K562 (cell line): ENCODE measurements around the gene KCNMB4. TPM values are rescaled to one million over a fixed set of nuclear protein-coding genes. Genes with fewer than 3 reads are reported as not detected.

Experiments used
- ATAC-seq: fragments of 200-7000 bp; cut with Tn5 transposase; 3 replicates; pipeline ENCODE4 v1.9.1; 2020; ENCODE audit warnings: moderate library complexity
- BruUV-seq: library from RNA; stranded (reverse); fragments of 400-500 nt; replicated peaks from 2 replicates; lab custom pipeline; 2021; lab: Mats Ljungman, UMichigan
- CTCF ChIA-PET: fragments of 300-600 bp; formaldehyde crosslinking; extraction: SDS; loops from one replicate; lab custom pipeline; 2021; ENCODE audit warnings: low intra/inter-chr PET ratio; lab: Yijun Ruan, JAX
- POLR2A ChIA-PET: fragments of 300-600, 350-650 bp; sonication (Branson Sonifier 250); formaldehyde crosslinking; extraction: SDS; loops from one replicate; lab custom pipeline; 2021; ENCODE audit warnings: antibody characterized with exemption, inconsistent platforms; lab: Yijun Ruan, JAX
- DNase-seq, 4 experiments: peaks; one replicate each; pipeline versions ENCODE4 v3.0.0 to v3.0.0-alpha.2; 2011 to 2018; ENCODE audit warnings: low spot score in 3 of 4, mixed read lengths in 3 of 4; ENCODE audit errors: extremely low read depth in 1 of 4
- FAIRE-seq: peaks from 2 replicates; lab custom pipeline; 2011; peaks lifted over from hg19 to GRCh38; lab: Jason Lieb, UNC
- H2AFZ ChIP-seq: 2 replicates; pipeline ENCODE4 v1.6.0; 2011; ENCODE audit warnings: low read depth, low read length, control low read depth, inconsistent platforms
- H3K27ac ChIP-seq: fragments of 200-600 bp; 3 replicates; pipeline ENCODE4 v1.8.0; 2011; ENCODE audit warnings: low read depth, mild to moderate bottlenecking, control low read depth, inconsistent platforms, low read length, moderate library complexity, mixed read lengths; ENCODE audit errors: extremely low read depth
- H3K27me3 ChIP-seq, 2 experiments: fragments of 300-600 bp in 1 of 2; 2 replicates in 1 of 2; 3 replicates in 1 of 2; pipeline versions ENCODE4 v1.6.0 to v1.8.0; 2011; ENCODE audit warnings: inconsistent platforms in 2 of 2, low read length in 2 of 2, mild to moderate bottlenecking in 1 of 2, mixed read lengths in 1 of 2, moderate library complexity in 1 of 2; ENCODE audit not compliant: control insufficient read depth in 2 of 2, insufficient read depth in 2 of 2
- H3K36me3 ChIP-seq: fragments of 300-600 bp; 3 replicates; pipeline ENCODE4 v1.8.0; 2011; ENCODE audit warnings: mild to moderate bottlenecking, low read length, inconsistent platforms; ENCODE audit not compliant: control insufficient read depth, insufficient read depth
- H3K4me1 ChIP-seq, 2 experiments: fragments of 200-600 bp in 1 of 2; replicated peaks in 1 of 2; 2 replicates in 1 of 2; 3 replicates in 1 of 2; pipeline versions ENCODE4 v1.5.1 to v1.8.0; 2011; ENCODE audit warnings: inconsistent platforms in 2 of 2, low read length in 2 of 2, mild to moderate bottlenecking in 1 of 2, mixed read lengths in 1 of 2, moderate library complexity in 1 of 2; ENCODE audit not compliant: control insufficient read depth in 2 of 2, insufficient read depth in 2 of 2
- H3K4me2 ChIP-seq: 2 replicates; pipeline ENCODE4 v1.6.1; 2011; ENCODE audit warnings: low read length, control low read depth, inconsistent platforms, mixed read lengths; ENCODE audit not compliant: insufficient read depth
- H3K4me3 ChIP-seq: fragments of 200-600 bp; sonication (generic), shearing (Covaris generic); 2 replicates; pipeline ENCODE4 v1.5.1; 2016; ENCODE audit warnings: control low read depth, inconsistent platforms
- H3K79me2 ChIP-seq: fragments of 200-600 bp; 3 replicates; pipeline ENCODE4 v1.8.0; 2011; ENCODE audit warnings: low read length, inconsistent platforms; ENCODE audit not compliant: control insufficient read depth, insufficient read depth
- H3K9ac ChIP-seq, 2 experiments: 2 replicates each; pipeline versions ENCODE4 v1.6.0 to v1.6.1; 2011; ENCODE audit warnings: low read depth in 2 of 2, low read length in 2 of 2, control low read depth in 1 of 2, inconsistent platforms in 1 of 2, mild to moderate bottlenecking in 1 of 2, mixed read lengths in 1 of 2; ENCODE audit not compliant: insufficient read depth in 1 of 2
- H3K9me1 ChIP-seq: one replicate; pipeline ENCODE4 v1.6.0; 2011; ENCODE audit warnings: inconsistent platforms, mild to moderate bottlenecking, low read length, moderate library complexity; ENCODE audit not compliant: control insufficient read depth, insufficient read depth
- H3K9me3 ChIP-seq: replicated peaks from 2 replicates; pipeline ENCODE4 v1.5.1; 2011; ENCODE audit warnings: low read depth, low read length, inconsistent platforms; ENCODE audit not compliant: control insufficient read depth, insufficient read depth
- H4K20me1 ChIP-seq: replicated peaks from 2 replicates; pipeline ENCODE4 v1.6.1; 2011; ENCODE audit warnings: low read length, inconsistent platforms, mixed read lengths; ENCODE audit not compliant: control insufficient read depth, insufficient read depth
- ARID1B ChIP-seq: fragments of 450-650 bp; IDR thresholded peaks from 2 replicates; pipeline ENCODE4 v1.6.1; 2016; ENCODE audit warnings: antibody characterized with exemption, mild to moderate bottlenecking, inconsistent platforms
- ERF ChIP-seq: fragments of 450-650 bp; formaldehyde crosslinking; IDR thresholded peaks from 2 replicates; pipeline ENCODE4 v1.4.0; 2020; ENCODE audit warnings: mild to moderate bottlenecking, mixed read lengths
- HMG20A ChIP-seq: fragments of 450-650 bp; formaldehyde crosslinking; conservative IDR thresholded peaks from 2 replicates; pipeline ENCODE4 v1.4.0; 2020; ENCODE audit warnings: mild to moderate bottlenecking, mixed read lengths
- MBD2 ChIP-seq: sonication (generic); IDR thresholded peaks from 2 replicates; pipeline ENCODE4 v1.6.1; 2016; ENCODE audit warnings: low read depth, borderline replicate concordance
- MCM7 ChIP-seq, 2 experiments: fragments of 450-650 bp; IDR thresholded peaks; 2 replicates each; pipeline ENCODE4 v1.6.1; 2016 to 2018
- NFATC3 ChIP-seq: fragments of 450-650 bp; IDR thresholded peaks from 2 replicates; pipeline ENCODE4 v1.6.1; 2017; ENCODE audit warnings: mild to moderate bottlenecking
- POLR2G ChIP-seq: fragments of 200-400 bp; formaldehyde crosslinking; IDR thresholded peaks from 2 replicates; pipeline ENCODE4 v1.6.1; 2017; ENCODE audit warnings: low read depth, mild to moderate bottlenecking, antibody characterized with exemption, low read length, moderate library complexity
- POLR3A ChIP-seq: IDR thresholded peaks from 2 replicates; pipeline ENCODE4 v1.6.1; 2011; ENCODE audit warnings: borderline replicate concordance, mild to moderate bottlenecking, moderate library complexity; ENCODE audit not compliant: insufficient read length, insufficient read depth; ENCODE audit errors: extremely low read depth
- POLR3G ChIP-seq: IDR thresholded peaks from 2 replicates; pipeline ENCODE4 v1.6.1; 2011; ENCODE audit not compliant: insufficient read length, insufficient replicate concordance; ENCODE audit errors: extremely low read depth
- RCOR1 ChIP-seq, 2 experiments: IDR thresholded peaks; 2 replicates each; pipeline ENCODE4 v1.6.1; 2012; ENCODE audit warnings: low read depth in 2 of 2, low read length in 2 of 2, borderline replicate concordance in 1 of 2, improper control_type of control experiment in 1 of 2
- RUNX1 ChIP-seq: sonication (generic); IDR thresholded peaks from 2 replicates; pipeline ENCODE4 v1.6.1; 2016; ENCODE audit warnings: antibody characterized with exemption, low read depth
- SMAD1 ChIP-seq: fragments of 150-350 bp; IDR thresholded peaks from 2 replicates; pipeline ENCODE4 v1.6.1; 2014; ENCODE audit warnings: low read length, low read depth; ENCODE audit not compliant: partially characterized antibody
- SMAD4 ChIP-seq: fragments of 250-450 bp; sonication (Bioruptor Pico); conservative IDR thresholded peaks from 2 replicates; pipeline ENCODE4 v1.8.0; 2021; ENCODE audit warnings: inconsistent platforms, mild to moderate bottlenecking, moderate library complexity
- SRSF9 ChIP-seq: fragments of 200-400 bp; formaldehyde crosslinking; IDR thresholded peaks from 2 replicates; pipeline ENCODE4 v1.6.1; 2017; ENCODE audit warnings: low read depth, low read length, borderline replicate concordance
- TCF3 ChIP-seq: sonication (generic); formaldehyde crosslinking; IDR thresholded peaks from 2 replicates; pipeline ENCODE4 v1.4.0; 2020; ENCODE audit warnings: mild to moderate bottlenecking, missing genetic modification reagents
- ZNF239 ChIP-seq: fragments of 250-450 bp; sonication (Bioruptor Pico); IDR thresholded peaks from 2 replicates; pipeline ENCODE4 v1.4.0; 2020; ENCODE audit warnings: mild to moderate bottlenecking
- in situ Hi-C: fragments of 300-500 bp; cut with MboI; formaldehyde crosslinking; loops from 4 replicates; pipeline ENCODE4 v1.15.0; 2018; ENCODE audit warnings: inconsistent platforms, mixed read lengths
- intact Hi-C: fragments of 100-400 bp; cut with micrococcal nuclease; formaldehyde crosslinking; loops from 2 replicates; pipeline ENCODE4 v1.14.2; 2022
- polyA plus RNA-seq, 8 experiments: library from polyadenylated mRNA; depleted of rRNA in 4 of 8; stranded (reverse) in 5 of 8; unstranded in 3 of 8; fragments of >200 nt; fragmentation: Nextera tagmentation in 2 of 8; fragmentation: Illumina TruSeq in 1 of 8; extraction: Ambion mirVana in 2 of 8; extraction: Trizol in 1 of 8; gene quantifications; 2 replicates each; pipeline versions ENCODE4 v1.2.1 to v1.2.3, GENCODE V29; 2011 to 2014; ENCODE audit warnings: inconsistent platforms in 1 of 8, missing spikeins in 1 of 8
- total RNA-seq, 7 experiments: library from RNA; depleted of rRNA in 6 of 7; stranded (reverse); fragments of >200 nt in 6 of 7; fragmentation: Illumina TruSeq in 2 of 7; extraction: Trizol in 2 of 7; gene quantifications; 2 replicates each; pipeline versions ENCODE4 v1.2.1 to v1.2.3, GENCODE V29; 2011 to 2021; ENCODE audit warnings: low replicate concordance in 1 of 7
- TF ChIP-seq, protein P1 (sequence below): fragments of 450-650 bp; formaldehyde crosslinking; IDR thresholded peaks from 2 replicates; pipeline ENCODE4 v1.4.0; 2022; ENCODE audit warnings: missing genetic modification characterization
- TF ChIP-seq, protein P2 (sequence below): fragments of 250-450 bp; sonication (Bioruptor Pico); IDR thresholded peaks from 2 replicates; pipeline ENCODE4 v1.5.0; 2021; ENCODE audit warnings: mild to moderate bottlenecking, borderline replicate concordance
- TF ChIP-seq, protein P3 (sequence below): sonication (generic); formaldehyde crosslinking; IDR thresholded peaks from 2 replicates; pipeline ENCODE4 v1.8.0; 2023; ENCODE audit warnings: mild to moderate bottlenecking, missing genetic modification reagents

KCNMB4 gene
- total and polyA plus RNA-seq, 9 of the 15 experiments (the other 6 are each of a cell fraction or from before 2014, with no cell fraction given), result 0.01 to 0.14 (median 0.06) TPM; not detected in 1

DNA sequence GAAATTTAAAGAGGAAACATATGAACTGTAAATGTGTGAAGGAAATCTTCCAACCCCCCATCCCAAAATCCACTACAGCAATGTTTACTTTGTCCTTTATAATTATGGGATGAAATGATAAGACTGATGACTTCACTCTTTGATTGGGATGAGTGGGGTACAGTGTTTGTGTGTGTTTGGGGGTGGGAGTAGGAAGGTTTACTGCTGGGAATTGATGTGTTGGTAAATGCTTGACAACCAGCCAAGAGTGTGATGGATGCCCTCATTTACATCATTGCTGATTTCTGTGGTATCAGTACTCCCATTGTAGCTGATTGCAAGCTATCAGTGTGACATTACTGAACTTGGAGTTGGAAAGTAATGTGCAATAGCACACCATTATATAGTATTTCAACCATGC lies 90.9 kb downstream of the KCNMB4 start:
- intact Hi-C loops, result no loop called here
- FAIRE-seq, result no peak

More for the DNA sequence above, 90.9 kb downstream of the KCNMB4 start:
- ChIA-PET POLR2A (no interaction called here), CTCF (no interaction called here)
- Histone ChIP-seq H3K79me2 (no peaks in the 10 kb centered on the region), H3K9ac (no peak overlapping the region), H3K9me3 (no peaks in the 10 kb centered on the region), H3K36me3 (no peaks in the 10 kb centered on the region), H3K27ac (no peak overlapping the region), H3K27me3 (no peaks in the 10 kb centered on the region), H2AFZ (no peak overlapping the region), H3K4me2 (no peak overlapping the region), H4K20me1 (no peaks in the 10 kb centered on the region), H3K4me3 (no peak overlapping the region), H3K4me1 (no peaks in the 10 kb centered on the region), H3K9me1 (no peaks in the 10 kb centered on the region)
- no peak for DNase-seq
- BruUV-seq, result no TSS peak
- no peak for ATAC-seq
- no peak for TF ChIP-seq POLR2G
- TF ChIP-seq, protein P1, sequence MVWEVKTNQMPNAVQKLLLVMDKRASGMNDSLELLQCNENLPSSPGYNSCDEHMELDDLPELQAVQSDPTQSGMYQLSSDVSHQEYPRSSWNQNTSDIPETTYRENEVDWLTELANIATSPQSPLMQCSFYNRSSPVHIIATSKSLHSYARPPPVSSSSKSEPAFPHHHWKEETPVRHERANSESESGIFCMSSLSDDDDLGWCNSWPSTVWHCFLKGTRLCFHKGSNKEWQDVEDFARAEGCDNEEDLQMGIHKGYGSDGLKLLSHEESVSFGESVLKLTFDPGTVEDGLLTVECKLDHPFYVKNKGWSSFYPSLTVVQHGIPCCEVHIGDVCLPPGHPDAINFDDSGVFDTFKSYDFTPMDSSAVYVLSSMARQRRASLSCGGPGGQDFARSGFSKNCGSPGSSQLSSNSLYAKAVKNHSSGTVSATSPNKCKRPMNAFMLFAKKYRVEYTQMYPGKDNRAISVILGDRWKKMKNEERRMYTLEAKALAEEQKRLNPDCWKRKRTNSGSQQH (CRISPR knock-in tag), result no peak
- no peak for TF ChIP-seq SRSF9
- TF ChIP-seq, protein P2, sequence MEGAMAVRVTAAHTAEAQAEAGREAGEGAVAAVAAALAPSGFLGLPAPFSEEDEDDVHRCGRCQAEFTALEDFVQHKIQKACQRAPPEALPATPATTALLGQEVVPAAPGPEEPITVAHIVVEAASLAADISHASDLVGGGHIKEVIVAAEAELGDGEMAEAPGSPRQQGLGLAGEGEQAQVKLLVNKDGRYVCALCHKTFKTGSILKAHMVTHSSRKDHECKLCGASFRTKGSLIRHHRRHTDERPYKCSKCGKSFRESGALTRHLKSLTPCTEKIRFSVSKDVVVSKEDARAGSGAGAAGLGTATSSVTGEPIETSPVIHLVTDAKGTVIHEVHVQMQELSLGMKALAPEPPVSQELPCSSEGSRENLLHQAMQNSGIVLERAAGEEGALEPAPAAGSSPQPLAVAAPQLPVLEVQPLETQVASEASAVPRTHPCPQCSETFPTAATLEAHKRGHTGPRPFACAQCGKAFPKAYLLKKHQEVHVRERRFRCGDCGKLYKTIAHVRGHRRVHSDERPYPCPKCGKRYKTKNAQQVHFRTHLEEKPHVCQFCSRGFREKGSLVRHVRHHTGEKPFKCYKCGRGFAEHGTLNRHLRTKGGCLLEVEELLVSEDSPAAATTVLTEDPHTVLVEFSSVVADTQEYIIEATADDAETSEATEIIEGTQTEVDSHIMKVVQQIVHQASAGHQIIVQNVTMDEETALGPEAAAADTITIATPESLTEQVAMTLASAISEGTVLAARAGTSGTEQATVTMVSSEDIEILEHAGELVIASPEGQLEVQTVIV, result no peak
- no peak for TF ChIP-seq MBD2
- no peak for TF ChIP-seq SMAD1
- TF ChIP-seq NFATC3, result no peak
- no peak for TF ChIP-seq POLR3G
- TF ChIP-seq TCF3 (CRISPR knock-in tag), result no peak
- no peak for TF ChIP-seq HMG20A (CRISPR knock-in tag)
- TF ChIP-seq ERF (CRISPR knock-in tag), result no peak
- no peak for TF ChIP-seq RCOR1 (IDR thresholded peaks at IDR 0.05; ENCODE audit: borderline replicate concordance in 1 of 2, low read depth in 2 of 2, low read length in 2 of 2)
- TF ChIP-seq MCM7 (IDR thresholded peaks at IDR 0.05), result no peak
- TF ChIP-seq POLR3A, result no peak
- TF ChIP-seq ZNF239 (CRISPR knock-in tag), result no peak
- TF ChIP-seq, protein P3, sequence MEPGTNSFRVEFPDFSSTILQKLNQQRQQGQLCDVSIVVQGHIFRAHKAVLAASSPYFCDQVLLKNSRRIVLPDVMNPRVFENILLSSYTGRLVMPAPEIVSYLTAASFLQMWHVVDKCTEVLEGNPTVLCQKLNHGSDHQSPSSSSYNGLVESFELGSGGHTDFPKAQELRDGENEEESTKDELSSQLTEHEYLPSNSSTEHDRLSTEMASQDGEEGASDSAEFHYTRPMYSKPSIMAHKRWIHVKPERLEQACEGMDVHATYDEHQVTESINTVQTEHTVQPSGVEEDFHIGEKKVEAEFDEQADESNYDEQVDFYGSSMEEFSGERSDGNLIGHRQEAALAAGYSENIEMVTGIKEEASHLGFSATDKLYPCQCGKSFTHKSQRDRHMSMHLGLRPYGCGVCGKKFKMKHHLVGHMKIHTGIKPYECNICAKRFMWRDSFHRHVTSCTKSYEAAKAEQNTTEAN (CRISPR knock-in tag), result no peak
- no peak for TF ChIP-seq SMAD4 (CRISPR knock-in tag)
- no peak for TF ChIP-seq ARID1B
- no peak for TF ChIP-seq RUNX1
- in situ Hi-C loops, result no loop called here
